ENCODE measurements around the gene SMARCC2. TPM values are rescaled to one million over a fixed set of nuclear protein-coding genes. Genes with fewer than 3 reads are reported as not detected.

The SMARCC2 gene
- total RNA-seq, 2 donors from 2014 or later = 45.0 to 70.2 TPM

DNA sequence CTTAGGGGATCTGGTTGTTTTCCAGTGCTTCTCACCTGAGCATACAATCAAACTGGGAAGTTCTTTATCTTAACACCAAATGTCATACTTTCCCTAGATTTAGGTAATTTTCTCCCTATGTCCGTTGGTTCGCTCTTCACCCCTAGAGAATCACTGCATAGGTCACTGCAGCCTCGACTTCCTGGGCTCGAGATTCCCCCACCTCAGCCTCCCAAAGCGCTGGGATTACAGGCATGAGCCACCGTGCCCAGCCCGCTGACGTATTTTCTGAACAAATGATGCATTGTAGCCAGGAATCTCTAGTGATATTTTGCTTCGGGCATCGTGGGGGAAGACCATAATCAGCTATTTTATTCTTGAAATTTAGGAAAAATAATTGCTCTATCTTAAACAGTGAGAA is 74.0 kb downstream of the SMARCC2 start:
- peaks cover 34% of the 10 kb centered on the region for H3K36me3 ChIP-seq
- H3K27ac ChIP-seq = peak overlapping the region; percentile 94 to 95
- H3K27me3 ChIP-seq = no peaks in the 10 kb centered on the region
- no peak for DNase-seq (ENCODE audit: low spot score)
- H3K4me1 ChIP-seq = peaks cover 0 to 29% of the 10 kb centered on the region in 2 donors
- H3K4me3 ChIP-seq = peak overlapping the region; percentile 71 to 76
- no peaks in the 10 kb centered on the region for H3K9me3 ChIP-seq
- TF ChIP-seq, protein P1, sequence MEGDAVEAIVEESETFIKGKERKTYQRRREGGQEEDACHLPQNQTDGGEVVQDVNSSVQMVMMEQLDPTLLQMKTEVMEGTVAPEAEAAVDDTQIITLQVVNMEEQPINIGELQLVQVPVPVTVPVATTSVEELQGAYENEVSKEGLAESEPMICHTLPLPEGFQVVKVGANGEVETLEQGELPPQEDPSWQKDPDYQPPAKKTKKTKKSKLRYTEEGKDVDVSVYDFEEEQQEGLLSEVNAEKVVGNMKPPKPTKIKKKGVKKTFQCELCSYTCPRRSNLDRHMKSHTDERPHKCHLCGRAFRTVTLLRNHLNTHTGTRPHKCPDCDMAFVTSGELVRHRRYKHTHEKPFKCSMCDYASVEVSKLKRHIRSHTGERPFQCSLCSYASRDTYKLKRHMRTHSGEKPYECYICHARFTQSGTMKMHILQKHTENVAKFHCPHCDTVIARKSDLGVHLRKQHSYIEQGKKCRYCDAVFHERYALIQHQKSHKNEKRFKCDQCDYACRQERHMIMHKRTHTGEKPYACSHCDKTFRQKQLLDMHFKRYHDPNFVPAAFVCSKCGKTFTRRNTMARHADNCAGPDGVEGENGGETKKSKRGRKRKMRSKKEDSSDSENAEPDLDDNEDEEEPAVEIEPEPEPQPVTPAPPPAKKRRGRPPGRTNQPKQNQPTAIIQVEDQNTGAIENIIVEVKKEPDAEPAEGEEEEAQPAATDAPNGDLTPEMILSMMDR (IDR thresholded peaks at IDR 0.05) = no peak

DNA sequence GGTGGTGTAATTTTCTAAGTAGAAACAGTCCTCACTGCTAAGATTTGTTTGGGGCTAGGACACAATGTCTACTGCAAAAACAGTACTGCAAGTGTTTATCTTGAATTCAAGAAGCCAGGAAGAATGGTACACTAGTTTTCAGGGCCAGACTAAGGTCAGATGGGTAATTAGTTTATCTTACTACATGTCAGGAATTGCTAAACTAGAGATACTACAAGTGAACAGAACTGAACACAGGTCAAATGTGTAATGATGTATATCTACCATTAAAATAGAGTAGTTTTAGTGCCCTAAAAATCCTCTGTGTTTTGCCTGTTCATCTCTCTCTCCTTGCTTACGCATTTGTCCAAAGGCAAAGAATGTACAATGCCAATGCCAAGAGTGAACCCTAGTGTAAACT is 75.2 kb downstream of the SMARCC2 start:
- H3K27me3 ChIP-seq = no peaks in the 10 kb centered on the region
- H3K9me3 ChIP-seq = no peaks in the 10 kb centered on the region
- peaks cover 46% of the 10 kb centered on the region for H3K36me3 ChIP-seq
- H3K4me1 ChIP-seq = peaks cover 0 to 16% of the 10 kb centered on the region in 2 donors
- no peak for DNase-seq (ENCODE audit: low spot score)
- H3K27ac ChIP-seq = no peak overlapping the region
- no peak overlapping the region for H3K4me3 ChIP-seq
- TF ChIP-seq, protein P1 (IDR thresholded peaks at IDR 0.05) = no peak

Other genes with a start within 250 kb of the SMARCC2 start
- 1 to 10 TPM in 1 of 2 donors, under 1 TPM in 1; 0.67 to 1.1 TPM for gene PMEL, start 223.4 kb downstream of the SMARCC2 start, total RNA-seq
- 10 to 100 TPM in 1 of 2 donors, 1 to 10 TPM in 1; 5.4 to 13.8 TPM for gene CDK2, start 222.7 kb downstream of the SMARCC2 start, total RNA-seq
- gene RAB5B, start 215.4 kb downstream of the SMARCC2 start, total RNA-seq = 100 to 1,000 TPM in 1 of 2 donors, 10 to 100 TPM in 1; 93.5 to 108 TPM
- gene SUOX, start 192.2 kb downstream of the SMARCC2 start, total RNA-seq = 10 to 100 TPM; 23.9 to 37.7 TPM
- 1 to 10 TPM; 2.6 to 3.9 TPM for gene IKZF4, start 168.4 kb downstream of the SMARCC2 start, total RNA-seq
- gene RPS26, start 147.6 kb downstream of the SMARCC2 start, total RNA-seq = 1,000 to 10,000 TPM in 1 of 2 donors, 100 to 1,000 TPM in 1; 134 to 1,492 TPM
- gene ERBB3, start 109.3 kb downstream of the SMARCC2 start, total RNA-seq = 1 to 10 TPM; 3.2 to 7.2 TPM
- 100 to 1,000 TPM in 1 of 2 donors, 10 to 100 TPM in 1; 91.4 to 116 TPM for gene PA2G4, start 84.9 kb downstream of the SMARCC2 start, total RNA-seq
- gene RPL41, start 72.8 kb downstream of the SMARCC2 start, total RNA-seq = 1,000 to 10,000 TPM in 1 of 2 donors, 100 to 1,000 TPM in 1; 606 to 2,188 TPM
- gene ZC3H10, start 71.2 kb downstream of the SMARCC2 start, total RNA-seq = 1 to 10 TPM; 2.1 to 2.9 TPM
- gene ESYT1, start 61.2 kb downstream of the SMARCC2 start, total RNA-seq = 10 to 100 TPM; 25.4 to 74.0 TPM
- gene MYL6B, start 36.9 kb downstream of the SMARCC2 start, total RNA-seq = 10 to 100 TPM; 36.1 to 55.1 TPM
- gene MYL6, start 31.1 kb downstream of the SMARCC2 start, total RNA-seq = 1,000 to 10,000 TPM in 1 of 2 donors, 100 to 1,000 TPM in 1; 567 to 1,179 TPM
- 10 to 100 TPM; 45.1 to 88.4 TPM for gene RNF41, start 32.4 kb upstream of the SMARCC2 start, total RNA-seq
- gene NABP2, start 34.9 kb upstream of the SMARCC2 start, total RNA-seq = 10 to 100 TPM; 19.7 to 23.6 TPM
- gene SLC39A5, start 40.6 kb upstream of the SMARCC2 start, total RNA-seq = not detected
- 10 to 100 TPM; 12.4 to 22.1 TPM for gene ANKRD52, start 68.9 kb upstream of the SMARCC2 start, total RNA-seq
- 100 to 1,000 TPM in 1 of 2 donors, 10 to 100 TPM in 1; 68.5 to 149 TPM for gene COQ10A, start 77.5 kb upstream of the SMARCC2 start, total RNA-seq
- 100 to 1,000 TPM; 236 to 513 TPM for gene CS, start 110.8 kb upstream of the SMARCC2 start, total RNA-seq
- 10 to 100 TPM; 37.0 to 55.2 TPM for gene CNPY2, start 126.5 kb upstream of the SMARCC2 start, total RNA-seq
- 10 to 100 TPM; 14.5 to 18.4 TPM for gene PAN2, start 144.5 kb upstream of the SMARCC2 start, total RNA-seq
- gene IL23A, start 149.4 kb upstream of the SMARCC2 start, total RNA-seq = not detected
- gene STAT2, start 170.6 kb upstream of the SMARCC2 start, total RNA-seq = 10 to 100 TPM; 28.3 to 41.0 TPM
- gene APOF, start 173.4 kb upstream of the SMARCC2 start, total RNA-seq = not detected